Thyroid gland (tissue), 4 donors: ENCODE results near the gene MXD4.

Experiments used
- CTCF ChIP-seq, 6 experiments: fragments of 200-600 bp in 3 of 6; fragments of 450-650 bp in 3 of 6; sonication (generic) in 3 of 6; IDR thresholded peaks; one replicate each; pipeline ENCODE4 v1.5.1; 2016 to 2019; ENCODE audit warnings: antibody characterized with exemption in 6 of 6, mild to moderate bottlenecking in 2 of 6, inconsistent platforms in 1 of 6, moderate library complexity in 1 of 6
- POLR2A ChIP-seq, 2 donors: fragments of 450-650 bp; IDR thresholded peaks; one replicate each; pipeline ENCODE4 v1.6.1; 2017; ENCODE audit warnings: antibody characterized with exemption in 2 of 2, mild to moderate bottlenecking in 2 of 2, moderate library complexity in 1 of 2

DNA sequence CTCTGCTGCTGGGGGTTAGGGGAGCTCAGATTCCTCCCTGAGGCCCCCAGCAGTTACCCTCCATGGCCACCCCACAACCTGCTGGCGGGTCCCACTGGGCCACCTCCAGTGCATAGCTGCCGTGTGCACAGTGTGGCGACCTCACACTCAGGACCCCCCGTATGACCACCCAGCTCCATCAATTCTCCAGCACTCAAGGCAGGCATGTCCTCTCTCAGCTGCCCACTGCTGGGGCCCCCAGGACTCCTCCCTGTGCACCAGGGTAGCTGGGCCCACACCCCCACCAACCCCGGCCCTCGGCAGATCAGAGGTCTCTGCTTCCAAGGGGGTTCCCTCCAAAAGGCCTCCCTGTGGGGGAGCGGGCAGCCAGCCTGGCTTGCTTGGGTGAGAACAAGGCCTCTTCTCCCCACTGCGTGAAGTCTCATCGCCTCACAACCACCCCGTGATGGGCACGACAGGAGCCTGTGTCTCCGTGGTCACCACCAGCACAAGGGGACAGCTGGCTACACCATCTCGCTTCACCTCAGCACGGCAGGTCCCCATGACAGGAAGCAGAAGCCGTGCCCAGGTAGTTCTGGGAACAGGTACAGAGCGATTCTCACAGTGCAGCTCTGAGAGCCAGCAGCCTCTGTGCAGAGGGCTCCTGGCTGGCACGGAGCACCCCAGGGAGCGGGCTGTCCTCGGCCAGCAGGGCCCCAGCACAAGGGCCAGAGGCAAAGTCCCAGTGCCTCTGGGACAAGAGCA, 15.4 kb downstream of the MXD4 start:
- TF ChIP-seq CTCF (IDR thresholded peaks at IDR 0.05), result no peak
- TF ChIP-seq POLR2A (IDR thresholded peaks at IDR 0.05), result no peak
